Upper lobe of right lung (tissue), 1 donor: Measurements from ENCODE around the gene DMD. TPM values are rescaled to one million over a fixed set of nuclear protein-coding genes. Genes with fewer than 3 reads are reported as not detected.

Experiments
- ATAC-seq: fragments of 200-7000 bp; cut with Tn5 transposase; one replicate; pipeline ENCODE4 v1.9.1; 2020; ENCODE audit warnings: mild to moderate bottlenecking, moderate library complexity
- DNase-seq: peaks from one replicate; pipeline ENCODE4 v3.0.0-alpha.2; 2020
- H3K27ac ChIP-seq: fragments of 200-600 bp; one replicate; pipeline ENCODE4 v1.8.0; 2022
- H3K27me3 ChIP-seq: fragments of 200-600 bp; one replicate; pipeline ENCODE4 v1.8.0; 2022; ENCODE audit warnings: mild to moderate bottlenecking
- H3K36me3 ChIP-seq: fragments of 200-600 bp; one replicate; pipeline ENCODE4 v1.8.0; 2022
- H3K4me1 ChIP-seq: fragments of 200-600 bp; one replicate; pipeline ENCODE4 v1.8.0; 2022
- H3K4me3 ChIP-seq: fragments of 200-600 bp; one replicate; pipeline ENCODE4 v1.8.0; 2022; ENCODE audit warnings: mild to moderate bottlenecking
- H3K9me3 ChIP-seq: fragments of 200-600 bp; one replicate; pipeline ENCODE4 v1.8.0; 2022
- CTCF ChIP-seq: fragments of 200-600 bp; IDR thresholded peaks from one replicate; pipeline ENCODE4 v1.8.0; 2022; ENCODE audit warnings: antibody characterized with exemption
- intact Hi-C: fragments of 100-400 bp; cut with DNase I; formaldehyde crosslinking; loops from one replicate; pipeline ENCODE4 v1.11.0; 2022
- total RNA-seq: library from RNA; stranded (reverse); fragmentation: NEBNext Ultra II Directional; extraction: Animal tissue kit (Norgen Biotek cat#: 25700); gene quantifications from one replicate; pipeline ENCODE4 v1.2.1, GENCODE V29; 2021
- donor health status: DM: no; HTN: yes; CAD: no; lungs with severe emphysema.

DMD gene
- total RNA-seq, 1 donor from 2014 or later: 24.7 TPM

GRCh38 chrX:31127716-31128115 is 2083.6 kb downstream of the DMD start:
- DNase-seq: no peak
- Histone ChIP-seq H3K4me1 (no peaks in the 10 kb centered on the region), H3K4me3 (no peak overlapping the region), H3K27me3 (no peaks in the 10 kb centered on the region), H3K36me3 (no peaks in the 10 kb centered on the region), H3K27ac (no peak overlapping the region), H3K9me3 (no peaks in the 10 kb centered on the region)
- no peak for TF ChIP-seq CTCF
- ATAC-seq: no peak
- intact Hi-C loops: no loop called here

- no peaks in the 10 kb centered on the region for H3K36me3 ChIP-seq
- H3K4me3 ChIP-seq: no peak overlapping the region
- TF ChIP-seq CTCF: no peak
- DNase-seq (no peak), ATAC-seq (no peak)
- H3K27me3 ChIP-seq: no peaks in the 10 kb centered on the region
- H3K9me3 ChIP-seq: no peaks in the 10 kb centered on the region
- no peak overlapping the region for H3K27ac ChIP-seq
- H3K4me1 ChIP-seq: no peaks in the 10 kb centered on the region
- intact Hi-C loops: no loop called here
Observed at GRCh38 chrX:31126205-31126604, 2085.1 kb downstream of the DMD start.

GRCh38 chrX:31124536-31124935 is 2086.8 kb downstream of the DMD start:
- no peak overlapping the region for H3K27ac ChIP-seq
- TF ChIP-seq CTCF: no peak
- no peaks in the 10 kb centered on the region for H3K4me1 ChIP-seq
- DNase-seq (no peak), ATAC-seq (no peak)
- intact Hi-C loops: no loop called here
- no peak overlapping the region for H3K4me3 ChIP-seq
- H3K9me3 ChIP-seq: no peaks in the 10 kb centered on the region
- no peaks in the 10 kb centered on the region for H3K27me3 ChIP-seq
- no peaks in the 10 kb centered on the region for H3K36me3 ChIP-seq

- DNase-seq (no peak), ATAC-seq (no peak)
- intact Hi-C loops: no loop called here
- TF ChIP-seq CTCF: no peak
- Histone ChIP-seq H3K36me3 (no peaks in the 10 kb centered on the region), H3K27me3 (no peaks in the 10 kb centered on the region), H3K27ac (no peak overlapping the region), H3K9me3 (no peaks in the 10 kb centered on the region), H3K4me1 (no peaks in the 10 kb centered on the region), H3K4me3 (no peak overlapping the region)
Observed at GRCh38 chrX:31123335-31123734, 2088.0 kb downstream of the DMD start.

- intact Hi-C loops: no loop called here
- Histone ChIP-seq H3K9me3 (no peaks in the 10 kb centered on the region), H3K4me3 (no peak overlapping the region), H3K27ac (no peak overlapping the region), H3K36me3 (no peaks in the 10 kb centered on the region), H3K27me3 (no peaks in the 10 kb centered on the region), H3K4me1 (no peaks in the 10 kb centered on the region)
- ATAC-seq (no peak), DNase-seq (no peak)
- TF ChIP-seq CTCF: no peak
Observed at GRCh38 chrX:31117266-31117665, 2094.1 kb downstream of the DMD start.

- H3K9me3 ChIP-seq: no peaks in the 10 kb centered on the region
- no peaks in the 10 kb centered on the region for H3K27me3 ChIP-seq
- H3K27ac ChIP-seq: no peak overlapping the region
- TF ChIP-seq CTCF: no peak
- ATAC-seq (no peak), DNase-seq (no peak)
- no peak overlapping the region for H3K4me3 ChIP-seq
- intact Hi-C loops: no loop called here
- no peaks in the 10 kb centered on the region for H3K4me1 ChIP-seq
- no peaks in the 10 kb centered on the region for H3K36me3 ChIP-seq
Observed at GRCh38 chrX:31115398-31115797, 2096.0 kb downstream of the DMD start.
